Fibroblast of pulmonary artery (primary cell): Measurements from ENCODE around the gene TSC22D1.
A peak's percentile ranks its signal among the peaks of the same experiment; 100 is the strongest.

Experiments used
- DNase-seq: peaks from one replicate; pipeline ENCODE4 v3.0.0-alpha.2; 2010; ENCODE audit warnings: low read depth
- H3K4me3 ChIP-seq: replicated peaks from 2 replicates; pipeline ENCODE4 v1.5.1; 2011; ENCODE audit warnings: low read depth, mild to moderate bottlenecking, control low read depth, low read length, moderate library complexity
- TF ChIP-seq, protein P1 (sequence below): IDR thresholded peaks from 2 replicates; pipeline ENCODE4 v1.5.1; 2011; ENCODE audit warnings: mild to moderate bottlenecking, control low read depth, low read length, inconsistent platforms; ENCODE audit errors: missing control alignments

Gene TSC22D1

GRCh38 chr13:44507639-44508038 is 68.5 kb downstream of the TSC22D1 start:
- TF ChIP-seq, protein P1, sequence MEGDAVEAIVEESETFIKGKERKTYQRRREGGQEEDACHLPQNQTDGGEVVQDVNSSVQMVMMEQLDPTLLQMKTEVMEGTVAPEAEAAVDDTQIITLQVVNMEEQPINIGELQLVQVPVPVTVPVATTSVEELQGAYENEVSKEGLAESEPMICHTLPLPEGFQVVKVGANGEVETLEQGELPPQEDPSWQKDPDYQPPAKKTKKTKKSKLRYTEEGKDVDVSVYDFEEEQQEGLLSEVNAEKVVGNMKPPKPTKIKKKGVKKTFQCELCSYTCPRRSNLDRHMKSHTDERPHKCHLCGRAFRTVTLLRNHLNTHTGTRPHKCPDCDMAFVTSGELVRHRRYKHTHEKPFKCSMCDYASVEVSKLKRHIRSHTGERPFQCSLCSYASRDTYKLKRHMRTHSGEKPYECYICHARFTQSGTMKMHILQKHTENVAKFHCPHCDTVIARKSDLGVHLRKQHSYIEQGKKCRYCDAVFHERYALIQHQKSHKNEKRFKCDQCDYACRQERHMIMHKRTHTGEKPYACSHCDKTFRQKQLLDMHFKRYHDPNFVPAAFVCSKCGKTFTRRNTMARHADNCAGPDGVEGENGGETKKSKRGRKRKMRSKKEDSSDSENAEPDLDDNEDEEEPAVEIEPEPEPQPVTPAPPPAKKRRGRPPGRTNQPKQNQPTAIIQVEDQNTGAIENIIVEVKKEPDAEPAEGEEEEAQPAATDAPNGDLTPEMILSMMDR = no peak
- H3K4me3 ChIP-seq = no peak overlapping the region
- no peak for DNase-seq

DNA sequence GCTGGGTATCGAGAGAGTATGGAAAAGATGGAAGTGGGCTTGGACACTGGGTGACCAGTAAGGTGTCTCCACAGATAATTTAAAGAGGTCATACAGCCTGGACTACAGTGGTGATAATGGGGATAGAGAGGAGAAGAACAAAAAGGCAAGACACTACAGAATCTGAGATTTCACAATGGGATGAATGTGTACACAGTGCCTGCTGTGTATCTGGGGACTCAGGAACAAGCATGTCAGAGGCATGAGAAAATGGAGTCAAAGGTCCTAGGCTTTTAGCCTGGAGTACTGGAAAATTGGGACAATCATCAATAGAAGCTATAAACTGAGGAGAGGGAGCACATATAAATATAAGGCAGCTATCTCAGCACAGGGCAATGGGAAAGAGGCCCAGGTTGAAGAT is 69.4 kb downstream of the TSC22D1 start:
- TF ChIP-seq, protein P1 = no peak
- DNase-seq = no peak
- no peak overlapping the region for H3K4me3 ChIP-seq

DNA sequence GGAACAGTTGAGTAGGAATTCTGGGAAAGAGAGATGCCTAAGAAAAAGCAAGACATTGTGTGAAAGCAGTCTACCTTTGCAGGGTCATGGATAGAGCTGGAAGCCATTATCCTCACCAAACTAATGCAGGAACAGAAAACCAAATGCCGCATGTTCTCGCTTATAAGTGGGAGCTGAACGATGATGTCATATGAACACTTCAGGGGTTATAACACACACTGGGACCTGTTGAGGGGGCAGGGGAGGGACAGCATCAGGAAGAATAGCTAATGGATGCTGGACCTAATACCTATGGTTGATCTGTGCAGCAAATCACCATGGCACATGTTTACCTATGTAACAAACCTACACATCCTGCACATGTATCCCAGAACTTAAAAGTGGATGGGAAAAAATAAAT is 69.9 kb downstream of the TSC22D1 start:
- no peak overlapping the region for H3K4me3 ChIP-seq
- DNase-seq = no peak
- TF ChIP-seq, protein P1 = no peak

DNA sequence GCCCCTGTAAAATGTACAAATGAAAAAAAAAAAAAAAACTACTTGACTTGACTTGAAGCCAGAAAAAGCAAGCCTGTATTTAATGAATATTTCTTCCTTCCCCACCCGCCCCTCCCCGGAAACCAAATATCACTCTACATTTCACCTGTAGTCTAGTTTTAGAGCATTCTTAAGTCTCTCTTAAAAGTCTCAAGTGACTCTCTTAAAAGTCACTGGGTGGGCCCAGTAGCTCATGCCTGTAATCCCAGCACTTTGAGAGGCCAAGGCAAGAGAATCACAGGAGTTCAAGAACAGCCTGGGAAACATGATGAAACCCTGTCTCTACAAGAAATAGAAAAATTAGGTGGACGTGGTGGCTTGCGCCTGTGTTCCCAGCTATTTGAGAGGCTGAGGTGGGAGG is 72.0 kb downstream of the TSC22D1 start:
- DNase-seq = no peak
- TF ChIP-seq, protein P1 = no peak
- no peak overlapping the region for H3K4me3 ChIP-seq

DNA sequence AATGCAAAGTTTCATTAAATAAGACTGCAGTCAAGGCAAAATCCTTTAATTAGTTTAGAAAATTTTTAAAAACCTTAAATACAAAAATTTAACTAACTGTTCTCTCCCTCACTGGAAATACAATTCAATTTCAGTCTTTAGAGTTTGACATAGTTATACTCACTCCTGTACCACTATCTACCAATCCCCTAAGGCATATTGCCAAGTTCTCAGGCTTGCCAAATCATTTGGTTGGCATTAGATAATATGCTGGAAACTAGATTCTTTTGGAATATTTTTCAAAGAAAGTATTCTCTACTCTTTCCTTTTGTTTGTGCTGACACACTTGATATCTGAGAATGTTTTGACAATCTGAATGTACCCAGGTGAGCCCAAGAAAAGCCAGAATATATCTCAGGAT is 77.2 kb downstream of the TSC22D1 start:
- TF ChIP-seq, protein P1 = no peak
- peak; percentile 39 for DNase-seq
- no peak overlapping the region for H3K4me3 ChIP-seq

DNA sequence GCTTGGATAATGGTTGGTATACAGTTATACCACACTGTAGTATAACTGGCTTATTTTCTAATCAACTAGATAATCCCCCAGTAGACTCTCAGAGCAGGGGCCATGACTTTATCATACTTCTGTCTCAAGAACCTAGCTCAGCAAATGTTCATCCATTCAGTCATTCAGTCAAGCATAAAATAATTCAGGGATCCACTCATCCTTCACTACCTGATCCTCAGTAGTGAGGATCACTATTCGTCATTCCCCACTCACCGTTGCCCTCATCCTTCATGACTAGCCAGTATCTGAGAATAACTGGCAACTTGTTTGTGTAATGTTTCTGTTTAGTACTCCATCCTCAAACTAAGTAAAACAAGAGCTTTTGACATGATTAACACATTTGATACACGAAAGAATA is 77.6 kb downstream of the TSC22D1 start:
- TF ChIP-seq, protein P1 = no peak
- no peak for DNase-seq
- no peak overlapping the region for H3K4me3 ChIP-seq

DNA sequence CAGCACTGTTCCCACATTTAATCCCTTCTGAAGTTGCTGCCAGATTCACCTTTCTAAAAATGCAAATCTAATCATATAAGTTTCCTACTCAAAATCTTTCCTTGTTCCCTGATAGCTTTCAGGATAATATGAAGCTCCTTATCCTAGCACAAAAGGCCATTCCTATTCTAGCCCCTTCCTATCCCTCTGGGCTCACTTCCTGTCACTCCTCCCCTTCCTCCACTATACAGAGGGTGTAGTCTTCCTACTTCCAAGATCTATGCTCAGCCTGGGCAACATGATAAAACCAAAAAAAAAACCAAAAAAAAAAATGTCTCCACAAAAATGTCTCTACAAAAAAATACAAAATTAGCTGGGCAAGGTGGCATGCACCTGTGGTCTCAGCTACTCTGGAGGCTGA is 78.3 kb downstream of the TSC22D1 start:
- H3K4me3 ChIP-seq = no peak overlapping the region
- TF ChIP-seq, protein P1 = no peak
- no peak for DNase-seq
